HG03045 (cell line): ENCODE results near the gene WDR89.
"Not testable (repeated sequence)": the region's sequence is repeated elsewhere in the genome, so short reads cannot be mapped to it uniquely, and the experiment has no call there.

Source experiments
- ATAC-seq: cut with Tn5 transposase; IDR thresholded peaks from one replicate; pipeline ENCODE4 v1.9.1; 2021; ENCODE audit warnings: mild to moderate bottlenecking, moderate library complexity; ENCODE audit not compliant: unreplicated experiment

Gene WDR89

GRCh38 chr14:63654346-63654745 is 12.7 kb upstream of the WDR89 start:
- no peak for ATAC-seq

GRCh38 chr14:63652406-63652805 is 10.7 kb upstream of the WDR89 start:
- no peak for ATAC-seq

GRCh38 chr14:63650256-63650952 is 8.7 kb upstream of the WDR89 start:
- ATAC-seq, result no peak

DNA sequence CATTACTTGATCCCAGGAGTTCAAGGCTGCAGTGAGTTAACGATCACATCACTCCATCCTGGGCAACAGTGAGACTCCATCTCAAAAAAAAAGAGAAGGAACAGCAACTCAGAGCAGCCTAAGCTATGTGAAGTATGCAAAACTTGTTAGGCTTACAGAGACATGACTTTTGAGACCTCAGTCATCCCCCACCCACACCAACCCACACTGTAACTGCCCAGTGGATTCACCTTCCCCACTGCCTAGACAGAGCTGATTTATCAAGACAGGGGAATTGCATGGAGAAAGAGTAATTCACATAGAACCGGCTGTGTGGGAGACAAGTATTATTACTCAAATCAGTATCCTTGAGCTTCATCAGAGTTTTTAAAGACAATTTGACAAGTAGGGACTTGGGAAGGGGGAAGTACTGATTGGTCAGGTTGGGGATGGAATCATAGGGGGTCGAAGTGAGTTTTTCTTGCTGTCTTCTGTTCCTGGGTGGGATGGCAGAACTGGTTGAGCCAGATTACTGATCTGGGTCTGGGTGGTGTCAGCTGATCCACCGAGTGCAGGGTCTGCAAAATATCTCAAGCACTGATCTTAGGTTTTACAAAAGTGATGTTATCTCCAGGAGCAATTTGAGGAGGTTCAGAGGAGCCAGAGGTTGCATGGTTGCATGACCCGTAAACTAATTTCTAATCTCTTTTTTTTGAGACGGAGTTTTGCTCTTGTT is 6.2 kb upstream of the WDR89 start:
- peak; percentile 73 for ATAC-seq

DNA sequence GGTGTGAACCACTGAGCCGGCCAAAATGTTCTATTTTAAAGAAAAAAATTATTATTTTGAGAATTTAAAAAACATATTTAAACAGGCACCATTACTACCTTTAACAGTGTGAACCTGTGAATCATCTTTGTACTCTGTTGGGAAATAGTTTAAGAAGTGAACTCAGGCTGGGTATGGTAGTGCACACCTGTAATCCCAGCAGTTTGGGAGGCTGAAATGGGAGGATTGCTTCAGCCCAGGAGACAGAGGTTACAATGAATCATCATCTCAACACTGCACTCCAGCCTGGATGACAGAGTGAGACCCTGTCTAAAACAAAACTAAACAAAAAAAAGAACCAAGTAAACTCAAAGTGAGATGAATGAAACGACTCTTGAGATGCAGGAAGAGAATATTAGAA is 3.1 kb upstream of the WDR89 start:
- no peak for ATAC-seq

- no peak for ATAC-seq
Observed at GRCh38 chr14:63642656-63643382, 1.1 kb upstream of the WDR89 start.

DNA sequence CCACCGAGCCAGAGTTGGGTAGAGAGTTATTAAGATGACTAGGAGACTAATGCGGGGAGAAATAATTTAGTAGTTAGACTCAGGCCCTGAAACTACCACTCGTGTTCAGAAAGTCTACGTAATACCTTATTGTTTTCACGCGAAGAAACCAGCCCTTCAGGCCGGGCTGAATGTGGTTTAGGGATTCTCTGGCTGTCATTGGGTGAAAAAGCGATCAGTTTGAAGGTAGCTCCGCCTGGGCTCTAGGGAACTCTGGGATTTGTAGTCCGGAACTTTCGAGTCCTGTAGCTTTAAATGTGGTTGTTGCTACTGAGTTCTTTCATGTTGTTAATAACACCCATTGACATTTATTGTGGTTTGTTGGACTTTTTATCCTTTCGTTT is 549 bp upstream of the WDR89 start:
- ATAC-seq, result peak; percentile 62

DNA sequence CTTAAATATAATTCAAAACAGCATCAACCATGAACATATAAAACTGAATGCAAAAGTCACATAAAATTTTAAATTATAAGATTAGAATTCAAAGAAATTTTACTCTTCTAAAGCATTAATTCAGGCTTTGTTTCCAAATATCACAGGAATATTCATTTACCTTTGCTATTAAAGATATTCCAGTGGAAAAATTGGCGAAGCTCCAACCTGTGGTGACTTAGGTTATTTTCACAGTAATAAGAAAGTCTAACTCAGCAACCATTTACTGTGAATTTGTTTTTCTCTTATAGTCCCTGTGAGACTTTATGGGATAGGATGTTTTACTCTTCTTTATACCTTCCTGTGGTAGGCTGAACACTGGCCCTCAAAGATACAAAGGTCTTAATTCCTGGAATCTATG is 3.2 kb downstream of the WDR89 start:
- ATAC-seq, result no peak

DNA sequence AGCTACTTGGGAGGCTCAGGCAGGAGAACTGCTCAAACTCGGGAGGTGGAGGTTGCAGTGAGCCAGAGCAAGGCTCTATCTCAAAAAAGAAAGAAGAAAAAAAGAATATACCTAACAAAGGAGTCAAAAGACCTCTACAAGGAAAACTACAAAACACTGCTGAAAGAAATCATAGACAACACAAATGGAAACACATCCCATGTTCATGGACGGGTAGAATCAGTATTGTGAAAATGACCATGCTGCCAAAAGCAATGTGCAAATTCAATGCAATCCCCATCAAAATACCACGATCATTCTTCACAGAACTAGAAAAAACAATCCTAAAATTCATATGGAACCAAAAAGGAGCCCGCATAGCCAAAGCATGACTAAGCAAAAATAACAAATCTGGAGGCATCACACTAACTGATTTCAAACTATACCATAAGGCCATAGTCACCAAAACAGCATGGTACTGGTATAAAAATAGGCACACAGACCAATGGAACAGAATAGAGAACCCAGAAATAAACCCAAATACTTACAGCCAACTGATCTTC is 5.5 kb downstream of the WDR89 start:
- ATAC-seq, result not testable (repeated sequence)

DNA sequence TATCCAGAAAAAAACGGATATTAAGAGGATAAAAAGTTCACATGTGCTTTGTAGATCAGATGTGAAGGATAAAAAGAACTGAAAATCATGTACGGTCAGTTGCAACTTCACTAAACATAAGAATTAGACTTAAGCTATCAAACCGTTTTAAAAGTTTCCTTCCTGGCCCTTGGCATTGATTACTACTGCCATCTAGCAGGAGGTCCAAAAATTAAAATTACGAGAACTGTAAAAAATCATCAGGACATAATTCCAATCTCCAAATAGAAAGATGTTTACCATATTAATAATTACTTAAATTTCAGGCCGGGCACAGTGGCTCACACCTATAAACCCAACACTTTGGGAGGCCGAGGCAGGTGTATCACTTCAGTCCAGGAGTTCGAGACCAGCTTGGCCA is 7.9 kb downstream of the WDR89 start:
- ATAC-seq, result no peak

DNA sequence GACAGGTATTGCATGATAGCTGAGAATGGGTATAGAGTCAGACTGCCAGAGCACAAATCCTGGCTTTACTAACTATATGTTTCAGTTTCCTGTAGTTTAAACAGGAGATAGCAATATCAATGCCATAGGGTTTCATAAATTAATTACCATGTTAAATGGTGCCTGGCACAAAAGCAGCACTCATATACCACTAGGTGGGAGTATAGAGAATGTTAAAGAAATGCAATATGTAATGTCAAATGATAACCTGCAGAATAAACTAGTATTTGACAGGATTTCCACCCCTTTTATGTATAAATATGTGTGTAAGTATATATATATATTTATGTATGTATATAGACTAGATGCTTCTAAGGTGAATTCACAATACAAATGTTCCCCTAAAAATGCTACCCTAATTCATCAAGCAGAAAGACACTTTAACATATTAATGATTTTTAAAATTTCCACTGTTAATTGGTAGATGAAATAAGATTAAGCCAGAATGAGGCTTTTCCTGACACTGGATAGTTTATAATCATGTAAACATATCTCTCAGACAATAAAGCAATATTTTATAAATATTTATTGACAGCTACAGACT is 8.6 kb downstream of the WDR89 start:
- ATAC-seq, result no peak

- no peak for ATAC-seq
Observed at GRCh38 chr14:63624701-63625100, 17.0 kb downstream of the WDR89 start.

DNA sequence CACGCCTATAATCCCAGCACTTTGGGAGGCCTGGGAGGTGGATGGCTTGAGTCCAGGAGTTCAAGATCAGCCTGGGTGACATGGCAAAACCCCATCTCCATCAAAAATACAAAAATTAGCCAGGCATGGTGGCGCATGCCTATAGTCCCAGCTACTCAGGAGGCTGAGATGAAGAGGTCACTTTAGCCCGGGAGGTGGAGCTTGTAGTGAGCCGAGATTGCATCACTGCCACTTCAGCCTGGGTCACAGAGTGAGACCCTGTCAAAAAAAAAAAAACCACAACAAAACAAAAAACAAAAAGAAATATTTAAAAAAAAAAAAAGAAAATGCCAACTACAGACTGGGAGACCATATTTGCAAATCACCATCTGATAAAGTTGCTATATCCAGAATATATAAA is 17.5 kb downstream of the WDR89 start:
- no peak for ATAC-seq

GRCh38 chr14:63621975-63622374 is 19.7 kb downstream of the WDR89 start:
- ATAC-seq, result not testable (repeated sequence)

GRCh38 chr14:63616015-63616414 is 25.7 kb downstream of the WDR89 start:
- no peak for ATAC-seq

- ATAC-seq, result no peak
Observed at GRCh38 chr14:63614679-63615363, 26.9 kb downstream of the WDR89 start.

DNA sequence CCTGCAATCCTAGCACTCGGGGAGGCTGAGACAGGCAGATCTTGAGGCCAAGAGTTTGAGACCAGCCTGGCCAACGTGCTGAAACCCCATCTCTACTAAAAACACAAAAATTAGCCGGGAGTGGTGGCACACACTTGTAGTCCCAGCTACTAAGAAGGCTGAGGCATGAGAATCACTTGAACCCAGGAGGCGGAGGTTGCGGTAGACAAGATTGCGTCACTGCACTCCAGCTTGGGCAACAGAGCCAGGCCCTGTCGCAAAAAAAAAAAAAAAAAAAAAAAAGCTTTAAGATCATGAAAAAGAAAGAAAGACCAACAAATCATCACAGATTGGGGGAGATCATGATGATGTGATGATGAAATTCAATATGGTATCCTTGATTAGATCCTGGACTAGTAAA is 30.6 kb downstream of the WDR89 start:
- ATAC-seq, result no peak

DNA sequence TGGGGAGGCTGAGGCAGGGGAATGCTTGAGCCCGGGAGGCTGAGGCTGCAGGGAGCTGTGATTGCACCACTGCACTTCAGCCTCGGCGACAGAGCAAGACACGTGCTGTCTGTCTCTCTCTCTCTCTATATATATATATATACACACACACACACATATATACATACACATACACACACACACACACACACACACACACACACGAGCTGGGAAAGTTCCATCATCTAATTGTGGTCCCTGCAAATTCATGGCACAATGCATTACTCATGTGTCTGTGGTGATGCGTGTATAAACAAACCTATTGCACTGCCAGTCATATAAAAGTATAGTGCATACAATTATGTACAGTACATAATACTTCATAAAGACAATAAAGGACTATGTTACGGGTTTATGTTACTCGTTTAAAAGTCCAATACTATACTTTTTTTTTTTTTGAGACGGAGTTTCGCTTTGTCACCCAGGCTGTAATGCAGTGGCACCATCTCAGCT is 36.6 kb downstream of the WDR89 start:
- ATAC-seq, result no peak

- no peak for ATAC-seq
Observed at GRCh38 chr14:63604626-63605025, 37.0 kb downstream of the WDR89 start.

- no peak for ATAC-seq
Observed at GRCh38 chr14:63603749-63604277, 37.9 kb downstream of the WDR89 start.
